HepG2 (cell line): ENCODE data around the gene NCKAP1. TPM values are rescaled to one million over a fixed set of nuclear protein-coding genes. Genes with fewer than 3 reads are reported as not detected.

Source experiments
- ATAC-seq: fragments of 200-7000 bp; cut with Tn5 transposase; 3 replicates; pipeline ENCODE4 v1.9.1; 2020; ENCODE audit warnings: mild to moderate bottlenecking, moderate library complexity
- BruUV-seq: library from RNA; stranded (reverse); fragments of 400-500 nt; replicated peaks from 2 replicates; lab custom pipeline; 2021; lab: Mats Ljungman, UMichigan
- CTCF ChIA-PET: fragments of 300-600 bp; formaldehyde crosslinking; extraction: SDS; loops from one replicate; lab custom pipeline; 2021; ENCODE audit warnings: low total read pairs, inconsistent platforms, low intra/inter-chr PET ratio; lab: Yijun Ruan, JAX
- POLR2A ChIA-PET: fragments of 350-600 bp; sonication (Branson Sonifier 250); formaldehyde crosslinking; loops from one replicate; lab custom pipeline; 2020; ENCODE audit warnings: antibody characterized with exemption, inconsistent platforms; lab: Yijun Ruan, JAX
- DNase-seq: peaks from one replicate; pipeline ENCODE4 v3.0.0-alpha.2; 2015; ENCODE audit warnings: low spot score
- FAIRE-seq: peaks from 3 replicates; lab custom pipeline; 2011; peaks lifted over from hg19 to GRCh38; lab: Jason Lieb, UNC
- H2AFZ ChIP-seq: one replicate; pipeline ENCODE4 v1.6.1; 2011; ENCODE audit warnings: low read length, inconsistent platforms
- H3K27ac ChIP-seq: fragments of 300-600 bp; 3 replicates; pipeline ENCODE4 v1.8.0; 2011; ENCODE audit warnings: mixed run types, mild to moderate bottlenecking, mixed read lengths, low read length, inconsistent platforms; ENCODE audit not compliant: insufficient read depth; ENCODE audit errors: extremely low read length
- H3K27me3 ChIP-seq, 2 experiments: fragments of 200-600 bp in 1 of 2; 2 replicates in 1 of 2; 3 replicates in 1 of 2; pipeline versions ENCODE4 v1.6.0 to v1.8.0; 2011; ENCODE audit warnings: low read length in 2 of 2, mild to moderate bottlenecking in 2 of 2, moderate library complexity in 2 of 2, inconsistent platforms in 1 of 2; ENCODE audit not compliant: insufficient read depth in 2 of 2, control insufficient read depth in 1 of 2
- H3K36me3 ChIP-seq, 2 experiments: fragments of 200-600 bp in 1 of 2; replicated peaks in 1 of 2; 2 replicates in 1 of 2; 3 replicates in 1 of 2; pipeline versions ENCODE4 v1.5.1 to v1.8.0; 2011; ENCODE audit warnings: low read length in 2 of 2, inconsistent platforms in 1 of 2; ENCODE audit not compliant: insufficient read depth in 2 of 2, control insufficient read depth in 1 of 2
- H3K4me1 ChIP-seq: 2 replicates; pipeline ENCODE4 v1.5.1; 2012; ENCODE audit warnings: low read length, inconsistent platforms; ENCODE audit not compliant: insufficient read depth
- H3K4me2 ChIP-seq: 2 replicates; pipeline ENCODE4 v1.6.0; 2011; ENCODE audit warnings: low read depth, low read length, inconsistent platforms
- H3K4me3 ChIP-seq, 3 experiments: fragments of 200-600 bp in 1 of 3; sonication (generic), shearing (Covaris generic) in 1 of 3; replicated peaks in 1 of 3; 2 replicates each; pipeline ENCODE4 v1.5.1; 2011 to 2016; ENCODE audit warnings: low read length in 3 of 3, inconsistent platforms in 2 of 3, low read depth in 2 of 3, mild to moderate bottlenecking in 2 of 3, control low read depth in 1 of 3, mixed read lengths in 1 of 3; ENCODE audit not compliant: insufficient read depth in 1 of 3
- H3K79me2 ChIP-seq: one replicate; pipeline ENCODE4 v1.6.1; 2011; ENCODE audit warnings: low read length, inconsistent platforms; ENCODE audit not compliant: insufficient read depth
- H3K9ac ChIP-seq: 2 replicates; pipeline ENCODE4 v1.6.0; 2011; ENCODE audit warnings: mild to moderate bottlenecking, low read depth, low read length, inconsistent platforms; ENCODE audit not compliant: insufficient read depth
- H3K9me3 ChIP-seq: 2 replicates; pipeline ENCODE4 v1.5.1; 2012; ENCODE audit warnings: mild to moderate bottlenecking, low read length
- H4K20me1 ChIP-seq: 2 replicates; pipeline ENCODE4 v1.6.0; 2011; ENCODE audit warnings: inconsistent platforms, mild to moderate bottlenecking, low read length, moderate library complexity; ENCODE audit not compliant: insufficient read depth
- ETV6 ChIP-seq: sonication (generic); formaldehyde crosslinking; conservative IDR thresholded peaks from 2 replicates; pipeline ENCODE4 v1.4.0; 2020; ENCODE audit warnings: missing genetic modification reagents
- GLI4 ChIP-seq: sonication (generic); formaldehyde crosslinking; IDR thresholded peaks from 2 replicates; pipeline ENCODE4 v1.5.1; 2020; ENCODE audit warnings: missing genetic modification reagents, mild to moderate bottlenecking, moderate library complexity, borderline replicate concordance
- KAT2B ChIP-seq: fragments of 150-350 bp; IDR thresholded peaks from 2 replicates; pipeline ENCODE4 v1.6.1; 2014; ENCODE audit warnings: low read depth, low read length, borderline replicate concordance
- NFIC ChIP-seq: IDR thresholded peaks from 2 replicates; pipeline ENCODE4 v1.6.1; 2012; ENCODE audit warnings: mild to moderate bottlenecking, low read length, inconsistent platforms
- TRAFD1 ChIP-seq: sonication (generic); formaldehyde crosslinking; IDR thresholded peaks from 2 replicates; pipeline ENCODE4 v1.5.1; 2020; ENCODE audit warnings: missing genetic modification reagents, mild to moderate bottlenecking, borderline replicate concordance
- ZBTB26 ChIP-seq: IDR thresholded peaks from 2 replicates; pipeline ENCODE4 v1.6.1; 2016; ENCODE audit warnings: missing compliant biosample characterization, missing genetic modification reagents, borderline replicate concordance
- ZNF18 ChIP-seq: sonication (generic); formaldehyde crosslinking; IDR thresholded peaks from 2 replicates; pipeline ENCODE4 v1.8.0; 2022; ENCODE audit warnings: mild to moderate bottlenecking, missing genetic modification reagents; ENCODE audit not compliant: insufficient replicate concordance
- ZNF510 ChIP-seq: sonication (generic); formaldehyde crosslinking; IDR thresholded peaks from 2 replicates; pipeline ENCODE4 v1.4.0; 2020; ENCODE audit warnings: low read depth, mild to moderate bottlenecking, missing genetic modification reagents
- ZNF678 ChIP-seq: sonication (generic); formaldehyde crosslinking; IDR thresholded peaks from 2 replicates; pipeline ENCODE4 v1.4.0; 2020; ENCODE audit warnings: mild to moderate bottlenecking, missing genetic modification reagents
- WGBS: methylation state at CpG from one replicate; pipeline ENCODE4 v1.1.6; 2017; ENCODE audit warnings: low lambda C conversion rate; 5-methylcytosine and 5-hydroxymethylcytosine counted together
- in situ Hi-C: cut with HindIII; loops from 2 replicates; pipeline ENCODE4 v1.10.0; 2017; ENCODE audit warnings: low pct_unique_long_range_greater_than_20kb; ENCODE audit not compliant: extremely low pct_ligation_motif_present
- intact Hi-C: fragments of 100-400 bp; cut with micrococcal nuclease; formaldehyde crosslinking; loops from one replicate; pipeline ENCODE4 v1.10.0; 2022; ENCODE audit not compliant: unreplicated experiment
- polyA plus RNA-seq, 8 experiments: library from polyadenylated mRNA; depleted of rRNA in 3 of 8; stranded (reverse) in 7 of 8; unstranded in 1 of 8; fragments of >200 nt; fragmentation: Illumina TruSeq in 4 of 8; extraction: Trizol in 4 of 8; gene quantifications; 2 replicates each; pipeline versions ENCODE4 v1.2.1 to v1.2.3, GENCODE V29; 2011 to 2016; ENCODE audit warnings: low read depth in 4 of 8, missing spikeins in 1 of 8, mixed read lengths in 1 of 8; ENCODE audit not compliant: insufficient read depth in 1 of 8
- total RNA-seq, 5 experiments: library from RNA; depleted of rRNA; stranded (reverse); fragments of >200 nt; fragmentation: Illumina TruSeq; extraction: Trizol; gene quantifications; 2 replicates each; pipeline ENCODE4 v1.2.3, GENCODE V29; 2016; ENCODE audit warnings: low read depth in 1 of 5

Gene NCKAP1
- total and polyA plus RNA-seq, 2 of the 13 experiments (the other 11 are each of a cell fraction or from before 2014, with no cell fraction given), result 72.1 to 96.3 TPM

GRCh38 chr2:183040604-183041003 is 2.3 kb upstream of the NCKAP1 start:
- WGBS, result 59% methylated on average over 2 of the region's 2 CpGs
- no peak for FAIRE-seq
- DNase-seq, result no peak
- H3K9ac ChIP-seq, result no peak overlapping the region
- H3K27ac ChIP-seq, result no peak overlapping the region
- CTCF ChIA-PET, result no interaction called here
- TF ChIP-seq ETV6 (CRISPR knock-in tag) (no peak), ZNF510 (CRISPR knock-in tag) (no peak), GLI4 (no peak), TRAFD1 (no peak), NFIC (no peak), ZNF18 (CRISPR knock-in tag) (no peak), ZNF678 (CRISPR knock-in tag) (no peak), KAT2B (no peak), ZBTB26 (CRISPR knock-in tag) (no peak)
- TF ChIP-seq, all 625 proteins: peak for 0
- in situ Hi-C loops (no loop called here), intact Hi-C loops (no loop called here)
- peaks cover 18% of the 10 kb centered on the region for H4K20me1 ChIP-seq
- POLR2A ChIA-PET, result no interaction called here
- H3K79me2 ChIP-seq, result peaks cover 19% of the 10 kb centered on the region
- no peaks in the 10 kb centered on the region for H3K36me3 ChIP-seq
- peaks cover 2 to 13% of the 10 kb centered on the region in 2 experiments; a peak in 3 of 5 replicates for H3K27me3 ChIP-seq
- H3K9me3 ChIP-seq, result no peaks in the 10 kb centered on the region
- no peak overlapping the region for H3K4me2 ChIP-seq
- no peak for ATAC-seq
- BruUV-seq, result no TSS peak
- H3K4me3 ChIP-seq, result no peak overlapping the region
- peaks cover 18% of the 10 kb centered on the region for H3K4me1 ChIP-seq
- no peak overlapping the region for H2AFZ ChIP-seq
